HEK293 (cell line): ENCODE measurements around the gene IL25.
"Not testable (repeated sequence)": the region's sequence is repeated elsewhere in the genome, so short reads cannot be mapped to it uniquely, and the experiment has no call there.

Source experiments
- CTCF ChIA-PET: fragments of 350-600 bp; formaldehyde crosslinking; extraction: SDS; loops from one replicate; lab custom pipeline; 2021; ENCODE audit warnings: antibody characterized with exemption; lab: Yijun Ruan, JAX
- POLR2A ChIA-PET: fragments of 300-600 bp; formaldehyde crosslinking; extraction: SDS; loops from one replicate; lab custom pipeline; 2020; ENCODE audit warnings: antibody characterized with exemption, inconsistent platforms; lab: Yijun Ruan, JAX
- H3K27ac ChIP-seq: fragments of 200-500 bp; sonication (Bioruptor generic); 2 replicates; pipeline ENCODE4 v1.5.1; 2014; ENCODE audit warnings: low read depth, low read length, control low read depth, inconsistent platforms; ENCODE audit errors: extremely low read depth
- H3K36me3 ChIP-seq, 2 experiments: fragments of 200-500 bp in 1 of 2; sonication (Bioruptor generic) in 1 of 2; 1 replicate in 1 of 2; 2 replicates in 1 of 2; pipeline ENCODE4 v1.5.1; 2014 to 2017; ENCODE audit warnings: inconsistent platforms in 2 of 2, low read length in 2 of 2; ENCODE audit not compliant: control insufficient read depth in 2 of 2, insufficient read depth in 1 of 2
- H3K4me1 ChIP-seq: fragments of 200-500 bp; sonication (Bioruptor generic); 2 replicates; pipeline ENCODE4 v1.5.1; 2014; ENCODE audit warnings: mild to moderate bottlenecking, low read length, inconsistent platforms; ENCODE audit not compliant: control insufficient read depth, insufficient read depth
- H3K4me3 ChIP-seq: 2 replicates; pipeline ENCODE4 v1.5.1; 2011; ENCODE audit warnings: low read depth, mild to moderate bottlenecking, control low read depth, low read length, moderate library complexity
- H3K9me3 ChIP-seq: fragments of 200-500 bp; sonication (Bioruptor generic); 2 replicates; pipeline ENCODE4 v1.5.1; 2014; ENCODE audit warnings: low read depth, low read length, inconsistent platforms; ENCODE audit not compliant: control insufficient read depth, insufficient read depth
- CTCF ChIP-seq: fragments of 450-650 bp; formaldehyde crosslinking; IDR thresholded peaks from 2 replicates; pipeline ENCODE4 v1.5.1; 2016; ENCODE audit warnings: missing biosample characterization, missing genetic modification characterization
- GFI1B ChIP-seq: fragments of 450-650 bp; formaldehyde crosslinking; IDR thresholded peaks from 2 replicates; pipeline ENCODE4 v1.5.1; 2016; ENCODE audit warnings: missing biosample characterization, missing genetic modification characterization
- KLF17 ChIP-seq: fragments of 450-650 bp; formaldehyde crosslinking; IDR thresholded peaks from 2 replicates; pipeline ENCODE4 v1.5.1; 2016; ENCODE audit warnings: missing biosample characterization, missing genetic modification characterization
- SALL2 ChIP-seq: fragments of 450-650 bp; formaldehyde crosslinking; IDR thresholded peaks from 2 replicates; pipeline ENCODE4 v1.5.0; 2017; ENCODE audit warnings: missing biosample characterization, mild to moderate bottlenecking, missing genetic modification characterization, borderline replicate concordance
- YY1 ChIP-seq: fragments of 450-650 bp; formaldehyde crosslinking; IDR thresholded peaks from 2 replicates; pipeline ENCODE4 v1.5.1; 2018; ENCODE audit warnings: missing biosample characterization, missing genetic modification characterization
- ZBTB17 ChIP-seq: fragments of 450-650 bp; formaldehyde crosslinking; IDR thresholded peaks from 2 replicates; pipeline ENCODE4 v1.5.1; 2016; ENCODE audit warnings: missing biosample characterization, missing genetic modification characterization
- ZNF121 ChIP-seq: fragments of 450-650 bp; formaldehyde crosslinking; IDR thresholded peaks from 2 replicates; pipeline ENCODE4 v1.5.1; 2016; ENCODE audit warnings: missing biosample characterization, missing genetic modification characterization
- ZNF146 ChIP-seq: fragments of 450-650 bp; formaldehyde crosslinking; IDR thresholded peaks from 2 replicates; pipeline ENCODE4 v1.5.1; 2016; ENCODE audit warnings: missing biosample characterization, missing genetic modification characterization
- ZNF16 ChIP-seq: fragments of 450-650 bp; formaldehyde crosslinking; IDR thresholded peaks from 2 replicates; pipeline ENCODE4 v1.5.1; 2016; ENCODE audit warnings: low read depth, missing biosample characterization, missing genetic modification characterization
- ZNF184 ChIP-seq: fragments of 450-650 bp; IDR thresholded peaks from 2 replicates; pipeline ENCODE4 v1.5.1; 2018; ENCODE audit warnings: missing biosample characterization, mild to moderate bottlenecking, missing genetic modification characterization
- ZNF416 ChIP-seq: fragments of 450-650 bp; formaldehyde crosslinking; IDR thresholded peaks from 2 replicates; pipeline ENCODE4 v1.5.1; 2016; ENCODE audit warnings: missing biosample characterization, missing genetic modification characterization
- ZNF426 ChIP-seq: fragments of 450-650 bp; formaldehyde crosslinking; IDR thresholded peaks from 2 replicates; pipeline ENCODE4 v1.5.1; 2017; ENCODE audit warnings: missing biosample characterization, missing genetic modification characterization, mild to moderate bottlenecking, inconsistent platforms, moderate library complexity
- ZNF529 ChIP-seq: fragments of 450-650 bp; formaldehyde crosslinking; IDR thresholded peaks from 2 replicates; pipeline ENCODE4 v1.5.1; 2017; ENCODE audit warnings: missing genetic modification characterization, missing biosample characterization; ENCODE audit not compliant: insufficient replicate concordance
- ZNF580 ChIP-seq: fragments of 450-650 bp; formaldehyde crosslinking; IDR thresholded peaks from 2 replicates; pipeline ENCODE4 v1.5.1; 2016; ENCODE audit warnings: missing biosample characterization, missing genetic modification characterization
- ZNF596 ChIP-seq: fragments of 450-650 bp; IDR thresholded peaks from 2 replicates; pipeline ENCODE4 v1.5.0; 2018; ENCODE audit warnings: missing biosample characterization, mild to moderate bottlenecking, missing genetic modification characterization, moderate library complexity
- ZNF600 ChIP-seq: fragments of 450-650 bp; formaldehyde crosslinking; IDR thresholded peaks from 2 replicates; pipeline ENCODE4 v1.5.1; 2016; ENCODE audit warnings: missing biosample characterization, missing genetic modification characterization
- ZNF777 ChIP-seq: fragments of 450-650 bp; formaldehyde crosslinking; IDR thresholded peaks from 2 replicates; pipeline ENCODE4 v1.5.1; 2017; ENCODE audit warnings: missing biosample characterization, missing genetic modification characterization, borderline replicate concordance

Gene IL25

GRCh38 chr14:23414906-23415820, 42.6 kb downstream of the IL25 start (continued):
- TF ChIP-seq YY1 (tag by site-specific recombination) = no peak
- TF ChIP-seq ZNF777 (tag by site-specific recombination) = no peak
- TF ChIP-seq ZNF600 (tag by site-specific recombination) = no peak
- TF ChIP-seq ZNF146 (tag by site-specific recombination) = no peak
- TF ChIP-seq ZNF580 (tag by site-specific recombination) = no peak

GRCh38 chr14:23415821-23416778, 43.5 kb downstream of the IL25 start:
- ChIA-PET POLR2A (no interaction called here), CTCF (interaction anchor here (0.9 kb wide), 1 partner anchor 31 kb away, joined by 3 read pairs; no protein-coding TSS in a partner anchor)
- H3K27ac ChIP-seq = no peak overlapping the region
- H3K36me3 ChIP-seq = no peaks in the 10 kb centered on the region
- no peaks in the 10 kb centered on the region for H3K9me3 ChIP-seq
- TF ChIP-seq ZNF529 (tag by site-specific recombination) (no peak), ZNF16 (tag by site-specific recombination) (no peak), ZNF416 (tag by site-specific recombination) (no peak)
- H3K4me3 ChIP-seq = no peak overlapping the region
- no peaks in the 10 kb centered on the region for H3K4me1 ChIP-seq

GRCh38 chr14:23416801-23417200, 44.2 kb downstream of the IL25 start:
- CTCF ChIA-PET = interaction anchor here (0.9 kb wide), 1 partner anchor 31 kb away, joined by 3 read pairs; no protein-coding TSS in a partner anchor
- no peak overlapping the region for H3K4me3 ChIP-seq
- POLR2A ChIA-PET = no interaction called here

GRCh38 chr14:23417269-23417668, 44.7 kb downstream of the IL25 start:
- POLR2A ChIA-PET, H3K4me3 ChIP-seq, H3K36me3 ChIP-seq, H3K27ac ChIP-seq, H3K9me3 ChIP-seq, H3K4me1 ChIP-seq: not testable (repeated sequence)
- CTCF ChIA-PET = interaction anchor here (0.9 kb wide), 2 partner anchors 30 to 57 kb away, joined by 3 read pairs; no protein-coding TSS in a partner anchor

More at GRCh38 chr14:23416801-23417200, 44.2 kb downstream of the IL25 start:
- Histone ChIP-seq H3K9me3 (no peaks in the 10 kb centered on the region), H3K36me3 (no peaks in the 10 kb centered on the region), H3K27ac (no peak overlapping the region), H3K4me1 (no peaks in the 10 kb centered on the region)
- TF ChIP-seq CTCF (no peak), ZBTB17 (tag by site-specific recombination) (no peak), GFI1B (tag by site-specific recombination) (no peak), ZNF426 (tag by site-specific recombination) (no peak), SALL2 (no peak), ZNF121 (tag by site-specific recombination) (no peak), KLF17 (tag by site-specific recombination) (no peak), ZNF596 (no peak), ZNF184 (tag by site-specific recombination) (no peak)
